ENCODE results near the gene GABRA1.

Gene GABRA1

GRCh38 chr5:161850491-161850890, 2.6 kb downstream of the GABRA1 start:
- no peak for TF ChIP-seq CTCF (IDR thresholded peaks at IDR 0.05)

GRCh38 chr5:161851691-161852299, 3.9 kb downstream of the GABRA1 start:
- Histone ChIP-seq H3K4me1 (no peaks in the 10 kb centered on the region), H3K9me3 (ENCODE audit: control insufficient read depth, low read length) (no peaks in the 10 kb centered on the region), H3K27ac (no peak overlapping the region), H3K79me2 (no peaks in the 10 kb centered on the region), H3K27me3 (ENCODE audit: control insufficient read depth, insufficient read depth, low read length) (no peaks in the 10 kb centered on the region), H3K36me3 (ENCODE audit: control insufficient read depth, insufficient read depth, low read length) (no peaks in the 10 kb centered on the region), H3K4me2 (ENCODE audit: low read length) (no peak overlapping the region), H3K9ac (no peak overlapping the region), H2AFZ (no peak overlapping the region), H3K4me3 (ENCODE audit: low read depth, low read length) (no peak overlapping the region)
- TF ChIP-seq CTCF (IDR thresholded peaks at IDR 0.05): no peak

More at GRCh38 chr5:161850491-161850890, 2.6 kb downstream of the GABRA1 start:
- Histone ChIP-seq H3K4me1 (no peaks in the 10 kb centered on the region), H3K4me3 (ENCODE audit: low read depth, low read length) (no peak overlapping the region), H3K4me2 (ENCODE audit: low read length) (no peak overlapping the region), H3K36me3 (ENCODE audit: control insufficient read depth, insufficient read depth, low read length) (no peaks in the 10 kb centered on the region), H3K9me3 (ENCODE audit: control insufficient read depth, low read length) (no peaks in the 10 kb centered on the region), H3K27ac (no peak overlapping the region), H3K27me3 (ENCODE audit: control insufficient read depth, insufficient read depth, low read length) (no peaks in the 10 kb centered on the region), H2AFZ (no peak overlapping the region), H3K9ac (no peak overlapping the region), H3K79me2 (no peaks in the 10 kb centered on the region)

- H2AFZ ChIP-seq: no peak overlapping the region
- H3K9me3 ChIP-seq (ENCODE audit: control insufficient read depth, low read length): no peaks in the 10 kb centered on the region
- H3K4me2 ChIP-seq (ENCODE audit: low read length): no peak overlapping the region
- no peak overlapping the region for H3K9ac ChIP-seq
- H3K27ac ChIP-seq: no peak overlapping the region
- H3K4me3 ChIP-seq (ENCODE audit: low read depth, low read length): no peak overlapping the region
- H3K79me2 ChIP-seq: no peaks in the 10 kb centered on the region
- no peaks in the 10 kb centered on the region for H3K27me3 ChIP-seq (ENCODE audit: control insufficient read depth, insufficient read depth, low read length)
- no peak for TF ChIP-seq CTCF (IDR thresholded peaks at IDR 0.05)
- H3K36me3 ChIP-seq (ENCODE audit: control insufficient read depth, insufficient read depth, low read length): no peaks in the 10 kb centered on the region
- no peaks in the 10 kb centered on the region for H3K4me1 ChIP-seq
Observed at GRCh38 chr5:161857358-161857757, 9.4 kb downstream of the GABRA1 start.

GRCh38 chr5:161863259-161863658, 15.3 kb downstream of the GABRA1 start:
- Histone ChIP-seq H3K9me3 (ENCODE audit: control insufficient read depth, low read length) (no peaks in the 10 kb centered on the region), H3K4me3 (ENCODE audit: low read depth, low read length) (no peak overlapping the region), H3K36me3 (ENCODE audit: control insufficient read depth, insufficient read depth, low read length) (no peaks in the 10 kb centered on the region), H3K9ac (no peak overlapping the region), H3K4me2 (ENCODE audit: low read length) (no peak overlapping the region), H3K79me2 (no peaks in the 10 kb centered on the region), H3K27ac (no peak overlapping the region), H3K4me1 (no peaks in the 10 kb centered on the region), H3K27me3 (ENCODE audit: control insufficient read depth, insufficient read depth, low read length) (no peaks in the 10 kb centered on the region), H2AFZ (no peak overlapping the region)
- TF ChIP-seq CTCF (IDR thresholded peaks at IDR 0.05): no peak

GRCh38 chr5:161863811-161864210, 15.9 kb downstream of the GABRA1 start:
- Histone ChIP-seq H3K9me3 (ENCODE audit: control insufficient read depth, low read length) (no peaks in the 10 kb centered on the region), H2AFZ (no peak overlapping the region), H3K36me3 (ENCODE audit: control insufficient read depth, insufficient read depth, low read length) (no peaks in the 10 kb centered on the region), H3K4me1 (no peaks in the 10 kb centered on the region), H3K4me2 (ENCODE audit: low read length) (no peak overlapping the region), H3K9ac (no peak overlapping the region), H3K27ac (no peak overlapping the region), H3K79me2 (no peaks in the 10 kb centered on the region), H3K27me3 (ENCODE audit: control insufficient read depth, insufficient read depth, low read length) (no peaks in the 10 kb centered on the region), H3K4me3 (ENCODE audit: low read depth, low read length) (no peak overlapping the region)
- TF ChIP-seq CTCF (IDR thresholded peaks at IDR 0.05): no peak

Data from parathyroid adenoma (tissue), 2 donors.